ENCODE data around the gene EXOSC2. TPM values are rescaled to one million over a fixed set of nuclear protein-coding genes. Genes with fewer than 3 reads are reported as not detected.

The EXOSC2 gene
- total RNA-seq (2016; rRNA removed; fragmentation: Illumina TruSeq; extraction: Trizol) (63.8 and 74.2 TPM in 2 replicates), polyA plus RNA-seq (2011; rRNA removed) (24.9 and 27.5 TPM in 2 replicates), polyA minus RNA-seq (2011; rRNA and poly(A)+ RNA removed; ENCODE audit: low replicate concordance) (28.7 and 165 TPM in 2 replicates), Bru-seq, nascent RNA (percentile 86 among the genes with signal in this experiment), BruChase-seq, experiment 1, labeled RNA remaining after a 6-hour chase (percentile 86 among the genes with signal in this experiment), BruChase-seq, experiment 2, labeled RNA remaining after a 2-hour chase (percentile 87 among the genes with signal in this experiment)
- 12.8 and 14.5 TPM in 2 replicates for total RNA-seq (2016; cell fraction: cytosol; rRNA removed; fragmentation: Illumina TruSeq; extraction: Trizol; ENCODE audit: low read depth)
- total RNA-seq (2016; cell fraction: insoluble cytoplasmic fraction; rRNA removed; fragmentation: Illumina TruSeq; extraction: Trizol), result 68.2 and 72.7 TPM in 2 replicates
- total RNA-seq (2016; cell fraction: membrane; rRNA removed; fragmentation: Illumina TruSeq; extraction: Trizol), result 20.9 and 24.0 TPM in 2 replicates
- total RNA-seq (2016; cell fraction: nucleus; rRNA removed; fragmentation: Illumina TruSeq; extraction: Trizol), result 62.3 and 62.8 TPM in 2 replicates
- polyA plus RNA-seq (2011; cell fraction: cytosol; rRNA removed), result 17.0 and 21.5 TPM in 2 replicates
- polyA plus RNA-seq (2011; cell fraction: nucleus; rRNA removed), result 39.4 and 40.1 TPM in 2 replicates
- 14.9 and 20.3 TPM in 2 replicates for polyA plus RNA-seq (2012)
- 5.0 TPM in 2 replicates for polyA plus RNA-seq (2016; cell fraction: cytosol; fragmentation: Illumina TruSeq; extraction: Trizol; ENCODE audit: low read depth)
- polyA plus RNA-seq (2016; cell fraction: insoluble cytoplasmic fraction; fragmentation: Illumina TruSeq; extraction: Trizol; ENCODE audit: low read depth), result 55.4 and 66.7 TPM in 2 replicates
- polyA plus RNA-seq (2016; cell fraction: membrane; fragmentation: Illumina TruSeq; extraction: Trizol; ENCODE audit: low read depth), result 9.3 and 9.6 TPM in 2 replicates
- 97.7 and 110 TPM in 2 replicates for polyA plus RNA-seq (2016; cell fraction: nucleus; fragmentation: Illumina TruSeq; extraction: Trizol; ENCODE audit: insufficient read depth, low read depth)
- polyA minus RNA-seq (2011; cell fraction: cytosol; rRNA and poly(A)+ RNA removed), result 21.2 and 31.5 TPM in 2 replicates
- polyA minus RNA-seq (2011; cell fraction: nucleus; rRNA and poly(A)+ RNA removed), result 51.8 and 52.0 TPM in 2 replicates
- long read RNA-seq, experiment 1, transcript EXOSC2-204 (9 exons, 2,040 nt), result major isoform, 12 of 17 reads
- long read RNA-seq, experiment 1, partial matches to known transcripts, result 1 of 17 reads
- long read RNA-seq, experiment 1, other reads (novel, unspliced or antisense), result 2 of 17 reads
- long read RNA-seq, experiment 2, transcript EXOSC2-204 (9 exons, 2,040 nt), result major isoform, 23 of 40 reads
- long read RNA-seq, experiment 2, partial matches to known transcripts, result 10 of 40 reads
- long read RNA-seq, experiment 2, other reads (novel, unspliced or antisense), result 2 of 40 reads

DNA sequence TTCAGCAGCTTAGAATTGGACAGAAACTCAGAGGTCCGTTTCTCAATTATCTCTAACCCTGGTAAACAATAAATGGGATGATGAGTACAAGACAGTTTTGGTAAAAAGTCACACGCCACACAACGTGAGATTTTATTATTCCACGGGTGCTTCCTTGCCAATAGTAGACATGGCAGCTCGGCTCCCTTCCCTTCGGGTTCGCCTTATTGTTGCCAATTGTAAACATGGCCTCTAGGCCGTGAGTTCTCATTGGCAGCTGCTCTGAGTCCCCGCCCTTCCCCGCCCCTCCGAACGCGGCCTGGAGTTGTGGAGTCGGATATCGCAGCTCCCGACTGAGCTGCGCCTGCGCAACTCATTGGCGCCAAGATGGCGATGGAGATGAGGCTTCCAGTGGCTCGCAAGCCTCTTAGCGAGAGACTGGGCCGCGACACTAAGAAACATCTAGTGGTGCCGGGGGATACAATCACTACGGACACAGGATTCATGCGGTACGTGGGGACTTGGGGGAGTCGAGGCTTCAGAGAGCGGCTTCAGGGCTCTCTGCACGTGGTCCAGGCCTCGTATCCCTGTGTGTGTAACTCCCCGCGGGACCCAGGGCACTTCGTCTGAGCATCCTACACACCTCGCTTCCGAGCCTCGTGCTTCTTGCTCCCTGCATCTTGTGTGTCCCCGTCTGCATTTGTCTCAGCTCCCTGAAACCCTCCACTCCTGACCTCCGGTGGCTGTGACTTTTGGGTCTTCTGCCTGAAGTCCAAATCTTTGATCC, at the start of gene EXOSC2:
EXOSC2 (plus strand) TSS at position 355 of the 766 bp plus-strand sequence; CDS start at position 367, 12 bp downstream.
- FAIRE-seq (peak; percentile 79), ATAC-seq (peak; percentile 86), DNase-seq (ENCODE audit: low spot score) (peak; percentile 95)
- intact Hi-C loops (cut with micrococcal nuclease; ENCODE audit: unreplicated experiment), result no loop called here
- peak within 1 kb of the TSS; percentile 67 for H3K27ac ChIP-seq (ENCODE audit: extremely low read length, insufficient read depth, low read length)
- H3K27me3 ChIP-seq (ENCODE audit: control insufficient read depth in 1 of 2, insufficient read depth in 2 of 2, low read length in 2 of 2), result peaks cover 0 to 3% of the 10 kb centered on the region in 2 experiments; a peak in 1 of 5 replicates
- peak within 1 kb of the TSS; percentile 77 to 97 (median 89) for H3K4me3 ChIP-seq (replicated peaks in 1 of 3; ENCODE audit: insufficient read depth in 1 of 3, low read depth in 2 of 3, low read length in 3 of 3)
- peaks cover 41% of the 10 kb centered on the region for H3K79me2 ChIP-seq (ENCODE audit: insufficient read depth, low read length)
- peak within 1 kb of the TSS; percentile 95 for H3K4me2 ChIP-seq (ENCODE audit: low read depth, low read length)
- in situ Hi-C loops (cut with HindIII; ENCODE audit: extremely low pct_ligation_motif_present, low pct_unique_long_range_greater_than_20kb), result no loop called here
- H3K4me1 ChIP-seq (ENCODE audit: insufficient read depth, low read length), result peaks cover 59% of the 10 kb centered on the region
- WGBS (ENCODE audit: low lambda C conversion rate), result 2% methylated on average over 15 of the region's 40 CpGs
- peak within 1 kb of the TSS; percentile 94 for H3K9ac ChIP-seq (ENCODE audit: insufficient read depth, low read depth, low read length)
- H3K36me3 ChIP-seq (replicated peaks in 1 of 2; ENCODE audit: control insufficient read depth in 1 of 2, insufficient read depth in 2 of 2, low read length in 2 of 2), result peaks cover 13 to 25% of the 10 kb centered on the region in 2 experiments
- H3K9me3 ChIP-seq (ENCODE audit: low read length), result no peaks in the 10 kb centered on the region
- H2AFZ ChIP-seq (ENCODE audit: low read length), result peak within 1 kb of the TSS; percentile 89
- ChIA-PET POLR2A (interaction anchor here (0.6 to 1.9 kb wide), 12 partner anchors 10 to 726 kb away, joined by 3 to 12 read pairs (median 4); no protein-coding TSS in a partner anchor), CTCF (ENCODE audit: low intra/inter-chr PET ratio, low total read pairs) (no interaction called here)
- H4K20me1 ChIP-seq (ENCODE audit: insufficient read depth, low read length), result no peaks in the 10 kb centered on the region
- BruUV-seq (replicated peaks), result no TSS peak
- no peak for TF ChIP-seq SOX6 (IDR thresholded peaks at IDR 0.05)
- peak; percentile 25; the same call in 1 of the 2 replicates for TF ChIP-seq SOX6 (CRISPR knock-in tag; IDR thresholded peaks at IDR 0.05)
- no peak for TF ChIP-seq ZBTB21 (CRISPR knock-in tag; IDR thresholded peaks at IDR 0.05)
- TF ChIP-seq GMEB1 (CRISPR knock-in tag; IDR thresholded peaks at IDR 0.05; ENCODE audit: borderline replicate concordance), result peak; percentile 67; the same call in 1 of the 2 replicates
- no peak for TF ChIP-seq AHDC1 (CRISPR knock-in tag; IDR thresholded peaks at IDR 0.05; ENCODE audit: borderline replicate concordance)
- no peak for TF ChIP-seq ATF1 (CRISPR knock-in tag; IDR thresholded peaks at IDR 0.05)
- TF ChIP-seq KDM3A (CRISPR knock-in tag; IDR thresholded peaks at IDR 0.05; ENCODE audit: low read depth), result no peak; the same call in 1 of the 2 replicates
- no peak for TF ChIP-seq ZNF572 (CRISPR knock-in tag; IDR thresholded peaks at IDR 0.05)
- TF ChIP-seq ZNF598 (CRISPR knock-in tag; IDR thresholded peaks at IDR 0.05; ENCODE audit: borderline replicate concordance), result peak; percentile 83; the same call in 1 of the 2 replicates
- no peak for TF ChIP-seq EZH2 (conservative IDR thresholded peaks at IDR 0.05; ENCODE audit: low read depth, low read length)
